ENCODE measurements around the gene TMEM81.

DNA sequence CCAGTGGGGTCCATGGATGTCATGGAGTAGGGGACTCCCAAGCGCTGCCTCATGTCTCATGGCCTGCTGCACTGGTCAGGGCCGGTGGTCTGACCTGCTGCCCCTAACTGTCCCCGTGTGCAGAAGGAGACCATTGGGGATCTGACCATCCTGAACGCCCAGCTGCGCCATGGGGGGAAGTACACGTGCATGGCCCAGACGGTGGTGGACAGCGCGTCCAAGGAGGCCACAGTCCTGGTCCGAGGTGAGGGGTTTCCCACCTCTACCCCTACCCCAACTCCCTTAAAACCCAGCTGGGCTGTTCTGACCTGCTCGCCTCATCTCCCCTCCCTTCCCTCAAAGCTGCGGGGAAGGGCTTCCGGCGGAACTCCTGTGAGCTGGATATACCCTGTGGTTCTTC lies 18.6 kb downstream of the TMEM81 start:
- TF ChIP-seq POLR2AphosphoS5 (IDR thresholded peaks at IDR 0.05; ENCODE audit: low read depth, low read length), result no peak
- TF ChIP-seq TAF1 (IDR thresholded peaks at IDR 0.05; ENCODE audit: borderline replicate concordance, insufficient read depth, low read length), result no peak
- TF ChIP-seq, protein P1, sequence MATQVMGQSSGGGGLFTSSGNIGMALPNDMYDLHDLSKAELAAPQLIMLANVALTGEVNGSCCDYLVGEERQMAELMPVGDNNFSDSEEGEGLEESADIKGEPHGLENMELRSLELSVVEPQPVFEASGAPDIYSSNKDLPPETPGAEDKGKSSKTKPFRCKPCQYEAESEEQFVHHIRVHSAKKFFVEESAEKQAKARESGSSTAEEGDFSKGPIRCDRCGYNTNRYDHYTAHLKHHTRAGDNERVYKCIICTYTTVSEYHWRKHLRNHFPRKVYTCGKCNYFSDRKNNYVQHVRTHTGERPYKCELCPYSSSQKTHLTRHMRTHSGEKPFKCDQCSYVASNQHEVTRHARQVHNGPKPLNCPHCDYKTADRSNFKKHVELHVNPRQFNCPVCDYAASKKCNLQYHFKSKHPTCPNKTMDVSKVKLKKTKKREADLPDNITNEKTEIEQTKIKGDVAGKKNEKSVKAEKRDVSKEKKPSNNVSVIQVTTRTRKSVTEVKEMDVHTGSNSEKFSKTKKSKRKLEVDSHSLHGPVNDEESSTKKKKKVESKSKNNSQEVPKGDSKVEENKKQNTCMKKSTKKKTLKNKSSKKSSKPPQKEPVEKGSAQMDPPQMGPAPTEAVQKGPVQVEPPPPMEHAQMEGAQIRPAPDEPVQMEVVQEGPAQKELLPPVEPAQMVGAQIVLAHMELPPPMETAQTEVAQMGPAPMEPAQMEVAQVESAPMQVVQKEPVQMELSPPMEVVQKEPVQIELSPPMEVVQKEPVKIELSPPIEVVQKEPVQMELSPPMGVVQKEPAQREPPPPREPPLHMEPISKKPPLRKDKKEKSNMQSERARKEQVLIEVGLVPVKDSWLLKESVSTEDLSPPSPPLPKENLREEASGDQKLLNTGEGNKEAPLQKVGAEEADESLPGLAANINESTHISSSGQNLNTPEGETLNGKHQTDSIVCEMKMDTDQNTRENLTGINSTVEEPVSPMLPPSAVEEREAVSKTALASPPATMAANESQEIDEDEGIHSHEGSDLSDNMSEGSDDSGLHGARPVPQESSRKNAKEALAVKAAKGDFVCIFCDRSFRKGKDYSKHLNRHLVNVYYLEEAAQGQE (IDR thresholded peaks at IDR 0.05; ENCODE audit: insufficient read depth in 1 of 2, low read depth in 2 of 2, low read length in 2 of 2), result no peak
- no peak for TF ChIP-seq SIN3A (IDR thresholded peaks at IDR 0.05; ENCODE audit: borderline replicate concordance, insufficient read depth, low read length)
